Measurements from ENCODE around the gene CDX1.

- TF ChIP-seq POLR2A (IDR thresholded peaks at IDR 0.05; ENCODE audit: extremely low read depth, insufficient read length) = no peak
- no peak for TF ChIP-seq CTCF (IDR thresholded peaks at IDR 0.05; ENCODE audit: low read depth, low read length)
Observed at GRCh38 chr5:150227606-150228273, 61.2 kb downstream of the CDX1 start.

Measured in NB4 (cell line).